HepG2 (cell line): ENCODE data around the gene CPZ. TPM values are rescaled to one million over a fixed set of nuclear protein-coding genes. Genes with fewer than 3 reads are reported as not detected.
A peak's percentile ranks its signal among the peaks of the same experiment; 100 is the strongest.

Experiments used
- DR1 ChIP-seq: sonication (generic); formaldehyde crosslinking; IDR thresholded peaks from 2 replicates; pipeline ENCODE4 v1.8.0; 2021; ENCODE audit warnings: mild to moderate bottlenecking, missing genetic modification reagents, inconsistent platforms
- FLYWCH1 ChIP-seq: sonication (generic); formaldehyde crosslinking; IDR thresholded peaks from 2 replicates; pipeline ENCODE4 v1.8.1; 2023; ENCODE audit warnings: mild to moderate bottlenecking, missing genetic modification reagents
- HNRNPLL ChIP-seq: fragments of 200-400 bp; formaldehyde crosslinking; IDR thresholded peaks from 2 replicates; pipeline ENCODE4 v1.6.1; 2017; ENCODE audit warnings: mild to moderate bottlenecking, low read depth, low read length; ENCODE audit not compliant: poor library complexity, severe bottlenecking
- U2AF1 ChIP-seq: fragments of 200-400 bp; formaldehyde crosslinking; optimal IDR thresholded peaks from 2 replicates; pipeline ENCODE3; 2017; ENCODE audit warnings: mild to moderate bottlenecking, low read depth, low read length
- UBTF ChIP-seq: sonication (generic); formaldehyde crosslinking; IDR thresholded peaks from 2 replicates; pipeline ENCODE4 v1.4.0; 2020; ENCODE audit warnings: mild to moderate bottlenecking, missing genetic modification reagents
- ZNF280B ChIP-seq: sonication (generic); formaldehyde crosslinking; IDR thresholded peaks from 2 replicates; pipeline ENCODE4 v1.5.0; 2020; ENCODE audit warnings: missing genetic modification reagents, mild to moderate bottlenecking, borderline replicate concordance
- ZNF747 ChIP-seq: sonication (generic); formaldehyde crosslinking; IDR thresholded peaks from 2 replicates; pipeline ENCODE4 v1.8.1; 2023; ENCODE audit warnings: missing genetic modification reagents, mild to moderate bottlenecking, borderline replicate concordance
- ZNF777 ChIP-seq: sonication (generic); formaldehyde crosslinking; IDR thresholded peaks from 2 replicates; pipeline ENCODE4 v1.4.0; 2020; ENCODE audit warnings: missing genetic modification reagents
- polyA plus RNA-seq, 8 experiments: library from polyadenylated mRNA; depleted of rRNA in 3 of 8; stranded (reverse) in 7 of 8; unstranded in 1 of 8; fragments of >200 nt; fragmentation: Illumina TruSeq in 4 of 8; extraction: Trizol in 4 of 8; gene quantifications; 2 replicates each; pipeline versions ENCODE4 v1.2.1 to v1.2.3, GENCODE V29; 2011 to 2016; ENCODE audit warnings: low read depth in 4 of 8, missing spikeins in 1 of 8, mixed read lengths in 1 of 8; ENCODE audit not compliant: insufficient read depth in 1 of 8
- total RNA-seq, 5 experiments: library from RNA; depleted of rRNA; stranded (reverse); fragments of >200 nt; fragmentation: Illumina TruSeq; extraction: Trizol; gene quantifications; 2 replicates each; pipeline ENCODE4 v1.2.3, GENCODE V29; 2016; ENCODE audit warnings: low read depth in 1 of 5

CPZ gene
- total and polyA plus RNA-seq, 2 of the 13 experiments (the other 11 are each of a cell fraction or from before 2014, with no cell fraction given): 0.58 to 0.61 TPM

GRCh38 chr4:8592366-8593263, at the start of gene CPZ (continued):
- TF ChIP-seq FLYWCH1: no peak
- peak; percentile 67; the same call in 1 of the 2 replicates for TF ChIP-seq ZNF777 (CRISPR knock-in tag)
- no peak for TF ChIP-seq ZNF747 (CRISPR knock-in tag)
- no peak for TF ChIP-seq U2AF1
- no peak for TF ChIP-seq DR1 (CRISPR knock-in tag)
- TF ChIP-seq ZNF280B (CRISPR knock-in tag): no peak
- peak; percentile 99 for TF ChIP-seq HNRNPLL
- peak; percentile 17; the same call in 1 of the 2 replicates for TF ChIP-seq UBTF (CRISPR knock-in tag)
